Sigmoid colon (tissue), 7 donors: ENCODE measurements around the gene DCHS1. TPM values are rescaled to one million over a fixed set of nuclear protein-coding genes. Genes with fewer than 3 reads are reported as not detected.

Source experiments
- DNase-seq: peaks from one replicate; pipeline ENCODE4 v3.0.0-alpha.2; 2019
- H3K27ac ChIP-seq, 4 donors: fragments of 200-600 bp; sonication (generic); one replicate each; pipeline ENCODE4 v1.5.1; 2016 to 2019; ENCODE audit warnings: mild to moderate bottlenecking in 1 of 4
- H3K27me3 ChIP-seq, 3 donors: fragments of 200-600 bp; sonication (generic); one replicate each; pipeline ENCODE4 v1.5.1; 2019; ENCODE audit warnings: mild to moderate bottlenecking in 1 of 3
- H3K36me3 ChIP-seq, 4 donors: fragments of 200-600 bp; sonication (generic); one replicate each; pipeline ENCODE4 v1.5.1; 2016 to 2019
- H3K4me1 ChIP-seq, 4 donors: fragments of 200-600 bp; sonication (generic); one replicate each; pipeline ENCODE4 v1.5.1; 2017 to 2019
- H3K4me3 ChIP-seq, 4 donors: fragments of 200-600 bp; sonication (generic); one replicate each; pipeline ENCODE4 v1.5.1; 2017 to 2019; ENCODE audit warnings: mild to moderate bottlenecking in 2 of 4, moderate library complexity in 1 of 4
- H3K9me3 ChIP-seq, 4 donors: fragments of 200-600 bp in 3 of 4; sonication (generic) in 3 of 4; one replicate each; pipeline versions ENCODE4 v1.5.1 to v1.6.1; 2013 to 2019
- CTCF ChIP-seq, 4 experiments: fragments of 450-650 bp in 3 of 4; fragments of 200-600 bp in 1 of 4; IDR thresholded peaks; one replicate each; pipeline ENCODE4 v1.5.1; 2016 to 2019; ENCODE audit warnings: antibody characterized with exemption in 4 of 4, mild to moderate bottlenecking in 3 of 4, moderate library complexity in 2 of 4
- EP300 ChIP-seq, 4 donors: sonication (generic); formaldehyde crosslinking; IDR thresholded peaks; one replicate each; pipeline ENCODE4 v1.6.1; 2017; ENCODE audit warnings: antibody characterized with exemption in 4 of 4
- POLR2A ChIP-seq, 2 donors: fragments of 450-650 bp; IDR thresholded peaks; one replicate each; pipeline ENCODE4 v1.6.1; 2016; ENCODE audit warnings: antibody characterized with exemption in 2 of 2, mild to moderate bottlenecking in 2 of 2, moderate library complexity in 2 of 2
- POLR2AphosphoS5 ChIP-seq, 4 donors: sonication (generic); formaldehyde crosslinking; IDR thresholded peaks; one replicate each; pipeline ENCODE4 v1.6.1; 2017; ENCODE audit warnings: antibody characterized with exemption in 4 of 4
- WGBS, 2 donors: extraction: QIAGEN DNeasy Blood & Tissue Kit; methylation state at CpG; one replicate each; pipeline ENCODE4 v1.1.7; 2013; 5-methylcytosine and 5-hydroxymethylcytosine counted together
- intact Hi-C: fragments of 100-400 bp; cut with DNase I; formaldehyde crosslinking; loops from one replicate; pipeline ENCODE4 v1.15.1; 2023
- polyA plus RNA-seq, 3 donors: library from polyadenylated mRNA; stranded (reverse); fragments of 200-250 nt; gene quantifications; one replicate each; pipeline ENCODE4 v1.2.3, GENCODE V29; 2013
- total RNA-seq, 4 donors: library from RNA; depleted of rRNA; stranded (reverse); fragments of >200 nt; gene quantifications; one replicate each; pipeline ENCODE4 v1.1.0, GENCODE V29; 2016
- donor health status: healthy with polysubstance abuse.
- donor health status: Bipolar disorder and iron deficiency.
- donor health status: healthy.

The DCHS1 gene
- total and polyA plus RNA-seq, 7 donors: under 0.01 to 57.1 (median 21.7) TPM

GRCh38 chr11:6571434-6572008 lies 84.1 kb downstream of the DCHS1 start:
- TF ChIP-seq CTCF (IDR thresholded peaks at IDR 0.05): no peak
- no peak for TF ChIP-seq EP300 (IDR thresholded peaks at IDR 0.05)
- TF ChIP-seq POLR2A (IDR thresholded peaks at IDR 0.05): no peak
- no peak for TF ChIP-seq POLR2AphosphoS5 (IDR thresholded peaks at IDR 0.05)
- H3K27me3 ChIP-seq: no peaks in the 10 kb centered on the region
- no peak for DNase-seq
- peaks cover 0 to 14% (median 0%) of the 10 kb centered on the region in 4 donors for H3K36me3 ChIP-seq
- WGBS, 2 donors: 88 to 92% methylated on average over 22 of the region's 22 CpGs
- H3K9me3 ChIP-seq: no peaks in the 10 kb centered on the region
- H3K4me3 ChIP-seq: peak overlapping the region in 2 of 4 donors; percentile 19 to 43
- peak overlapping the region in 2 of 4 donors; percentile 18 to 60 for H3K27ac ChIP-seq
- intact Hi-C loops: loop anchor here (5.0 kb wide), 1 partner anchor 39 kb away; no protein-coding TSS in a partner anchor
- peaks cover 0 to 36% (median 26%) of the 10 kb centered on the region in 4 donors for H3K4me1 ChIP-seq

Other genes starting within 250 kb of the DCHS1 start
- gene APBB1, start 236.7 kb downstream of the DCHS1 start, total RNA-seq: 10 to 100 TPM; 51.0 to 85.0 (median 61.7) TPM
- 10 to 100 TPM in 1 of 3 donors, 1 to 10 TPM in 2; 5.5 to 19.7 (median 9.6) TPM for gene APBB1, start 236.7 kb downstream of the DCHS1 start, polyA plus RNA-seq
- 1 to 10 TPM in 1 of 4 donors, under 1 TPM in 1, not detected in 2; 0.54 to 3.0 TPM for gene HPX, start 214.8 kb downstream of the DCHS1 start, total RNA-seq
- gene HPX, start 214.8 kb downstream of the DCHS1 start, polyA plus RNA-seq: 1 to 10 TPM in 1 of 3 donors, under 1 TPM in 1, not detected in 1; 0.69 to 1.8 TPM
- 10 to 100 TPM; 19.8 to 27.1 (median 24.4) TPM for gene TRIM3, start 181.9 kb downstream of the DCHS1 start, total RNA-seq
- 10 to 100 TPM; 14.6 to 19.8 (median 17.1) TPM for gene TRIM3, start 181.9 kb downstream of the DCHS1 start, polyA plus RNA-seq
- gene ARFIP2, start 174.5 kb downstream of the DCHS1 start, total RNA-seq: 10 to 100 TPM; 33.9 to 37.2 (median 35.3) TPM
- gene ARFIP2, start 174.5 kb downstream of the DCHS1 start, polyA plus RNA-seq: 10 to 100 TPM; 55.8 to 68.0 (median 60.7) TPM
- gene TIMM10B, start 174.3 kb downstream of the DCHS1 start, total RNA-seq: 10 to 100 TPM; 24.9 to 47.4 (median 44.2) TPM
- 10 to 100 TPM; 31.2 to 37.7 (median 36.2) TPM for gene TIMM10B, start 174.3 kb downstream of the DCHS1 start, polyA plus RNA-seq
- 10 to 100 TPM; 12.5 to 29.9 (median 15.7) TPM for gene DNHD1, start 158.5 kb downstream of the DCHS1 start, total RNA-seq
- gene DNHD1, start 158.5 kb downstream of the DCHS1 start, polyA plus RNA-seq: 10 to 100 TPM in 1 of 3 donors, 1 to 10 TPM in 2; 1.4 to 11.1 (median 3.6) TPM
- 10 to 100 TPM; 20.7 to 23.2 (median 21.7) TPM for gene RRP8, start 52.2 kb downstream of the DCHS1 start, total RNA-seq
- 10 to 100 TPM; 10.2 to 15.8 (median 12.3) TPM for gene RRP8, start 52.2 kb downstream of the DCHS1 start, polyA plus RNA-seq
- gene ILK, start 52.0 kb downstream of the DCHS1 start, total RNA-seq: 100 to 1,000 TPM; 450 to 607 (median 548) TPM
- gene ILK, start 52.0 kb downstream of the DCHS1 start, polyA plus RNA-seq: 100 to 1,000 TPM in 2 of 3 donors, 10 to 100 TPM in 1; 93.7 to 117 (median 100) TPM
- 10 to 100 TPM; 33.2 to 60.0 (median 49.0) TPM for gene TAF10, start 43.6 kb downstream of the DCHS1 start, total RNA-seq
- gene TAF10, start 43.6 kb downstream of the DCHS1 start, polyA plus RNA-seq: 100 to 1,000 TPM in 2 of 3 donors, 10 to 100 TPM in 1; 67.6 to 148 (median 129) TPM
- gene TPP1, start 36.4 kb downstream of the DCHS1 start, total RNA-seq: 10 to 100 TPM; 39.8 to 58.8 (median 45.9) TPM
- gene TPP1, start 36.4 kb downstream of the DCHS1 start, polyA plus RNA-seq: 10 to 100 TPM; 13.2 to 60.3 (median 55.5) TPM
- 10 to 100 TPM; 18.3 to 97.5 (median 20.1) TPM for gene MRPL17, start 27.5 kb upstream of the DCHS1 start, total RNA-seq
- 10 to 100 TPM; 23.4 to 51.1 (median 28.9) TPM for gene MRPL17, start 27.5 kb upstream of the DCHS1 start, polyA plus RNA-seq
- under 1 TPM in 2 of 4 donors, not detected in 2; 0.28 to 0.41 TPM for gene OR2AG2, start 116.2 kb upstream of the DCHS1 start, total RNA-seq
- under 1 TPM in 1 of 3 donors, not detected in 2; 0.06 TPM for gene OR2AG2, start 116.2 kb upstream of the DCHS1 start, polyA plus RNA-seq
- gene OR2AG1, start 127.2 kb upstream of the DCHS1 start, total RNA-seq: not detected
- gene OR2AG1, start 127.2 kb upstream of the DCHS1 start, polyA plus RNA-seq: not detected
- under 1 TPM in 2 of 4 donors, not detected in 2; 0.14 to 0.28 TPM for gene OR6A2, start 143.9 kb upstream of the DCHS1 start, total RNA-seq
- gene OR6A2, start 143.9 kb upstream of the DCHS1 start, polyA plus RNA-seq: under 1 TPM in 1 of 3 donors, not detected in 2; 0.06 TPM
- not detected for gene OR10A5, start 189.9 kb upstream of the DCHS1 start, total RNA-seq
- not detected for gene OR10A5, start 189.9 kb upstream of the DCHS1 start, polyA plus RNA-seq
- gene OR10A2, start 207.2 kb upstream of the DCHS1 start, total RNA-seq: not detected
- gene OR10A2, start 207.2 kb upstream of the DCHS1 start, polyA plus RNA-seq: not detected
- not detected for gene OR10A4, start 220.8 kb upstream of the DCHS1 start, total RNA-seq
- gene OR10A4, start 220.8 kb upstream of the DCHS1 start, polyA plus RNA-seq: not detected
- gene OR2D2, start 236.7 kb upstream of the DCHS1 start, total RNA-seq: not detected
- gene OR2D2, start 236.7 kb upstream of the DCHS1 start, polyA plus RNA-seq: not detected